GM21723 (cell line): ENCODE data around the gene MTMR3.
"Not testable (repeated sequence)": the region's sequence is repeated elsewhere in the genome, so short reads cannot be mapped to it uniquely, and the experiment has no call there.

Experiments used
- ATAC-seq: cut with Tn5 transposase; IDR thresholded peaks from one replicate; pipeline ENCODE4 v1.9.1; 2021; ENCODE audit warnings: mild to moderate bottlenecking, moderate library complexity; ENCODE audit not compliant: unreplicated experiment

The MTMR3 gene

GRCh38 chr22:30045901-30046715, 163.1 kb downstream of the MTMR3 start:
- ATAC-seq: no peak

GRCh38 chr22:30046716-30047363, 163.9 kb downstream of the MTMR3 start:
- ATAC-seq: no peak

- no peak for ATAC-seq
Observed at GRCh38 chr22:30047364-30047738, 164.4 kb downstream of the MTMR3 start.

- no peak for ATAC-seq
Observed at GRCh38 chr22:30048681-30049080, 165.7 kb downstream of the MTMR3 start.

- no peak for ATAC-seq
Observed at GRCh38 chr22:30054067-30054763, 171.2 kb downstream of the MTMR3 start.

- ATAC-seq: no peak
Observed at GRCh38 chr22:30054764-30055069, 171.7 kb downstream of the MTMR3 start.

GRCh38 chr22:30056015-30056414, 173.0 kb downstream of the MTMR3 start:
- ATAC-seq: no peak

GRCh38 chr22:30057375-30057774, 174.4 kb downstream of the MTMR3 start:
- no peak for ATAC-seq

- ATAC-seq: not testable (repeated sequence)
Observed at GRCh38 chr22:30059346-30060020, 176.5 kb downstream of the MTMR3 start.

- not testable (repeated sequence) for ATAC-seq
Observed at GRCh38 chr22:30061094-30061493, 178.1 kb downstream of the MTMR3 start.

GRCh38 chr22:30062259-30062658, 179.3 kb downstream of the MTMR3 start:
- no peak for ATAC-seq

GRCh38 chr22:30062950-30063349, 180.0 kb downstream of the MTMR3 start:
- ATAC-seq: no peak

GRCh38 chr22:30064172-30064571, 181.2 kb downstream of the MTMR3 start:
- no peak for ATAC-seq

- no peak for ATAC-seq
Observed at GRCh38 chr22:30073743-30074142, 190.8 kb downstream of the MTMR3 start.

GRCh38 chr22:30074147-30074546, 191.2 kb downstream of the MTMR3 start:
- no peak for ATAC-seq

GRCh38 chr22:30074994-30075393, 192.0 kb downstream of the MTMR3 start:
- no peak for ATAC-seq

GRCh38 chr22:30077279-30077880, 194.4 kb downstream of the MTMR3 start:
- ATAC-seq: no peak

- ATAC-seq: no peak
Observed at GRCh38 chr22:30078320-30079311, 195.6 kb downstream of the MTMR3 start.

- no peak for ATAC-seq
Observed at GRCh38 chr22:30079952-30080533, 197.1 kb downstream of the MTMR3 start, which contains the start of gene HORMAD2. HORMAD2 (plus strand) TSS chr22:30080464; CDS start chr22:30093953, 13,489 bp downstream.
